H1 (cell line): ENCODE data around the gene CCDC110. TPM values are rescaled to one million over a fixed set of nuclear protein-coding genes. Genes with fewer than 3 reads are reported as not detected.

ENCODE experiments used
- CTCF ChIA-PET: fragments of 300-600 bp; sonication (Branson Sonifier 250); formaldehyde crosslinking; loops from one replicate; lab custom pipeline; 2021; ENCODE audit not compliant: partially characterized antibody; lab: Charles Lee
- POLR2A ChIA-PET: fragments of 300-600 bp; sonication (Branson Sonifier 250); formaldehyde crosslinking; loops from one replicate; lab custom pipeline; 2021; ENCODE audit warnings: inconsistent platforms; ENCODE audit not compliant: partially characterized antibody; lab: Charles Lee
- DNase-seq, 2 experiments: peaks; one replicate each; pipeline versions ENCODE4 v3.0.0 to v3.0.0-alpha.2; 2010 to 2022; ENCODE audit warnings: low spot score in 2 of 2, low read depth in 1 of 2, mixed read lengths in 1 of 2
- FAIRE-seq: peaks from 2 replicates; lab custom pipeline; 2011; peaks lifted over from hg19 to GRCh38; lab: Jason Lieb, UNC
- H2AFZ ChIP-seq: 2 replicates; pipeline ENCODE4 v1.8.1; 2012; ENCODE audit warnings: low read length, inconsistent platforms
- H2AK5ac ChIP-seq: 2 replicates; pipeline ENCODE4 v1.6.1; 2013; ENCODE audit warnings: low read depth, low read length
- H2BK120ac ChIP-seq: replicated peaks from 2 replicates; pipeline ENCODE3; 2013; ENCODE audit warnings: low read depth, low read length, inconsistent platforms
- H2BK12ac ChIP-seq: 2 replicates; pipeline ENCODE4 v1.6.1; 2013; ENCODE audit warnings: low read depth, low read length
- H2BK15ac ChIP-seq: 2 replicates; pipeline ENCODE4 v1.6.1; 2013; ENCODE audit warnings: low read length
- H2BK20ac ChIP-seq: 2 replicates; pipeline ENCODE4 v1.6.1; 2013; ENCODE audit warnings: low read length
- H2BK5ac ChIP-seq: 2 replicates; pipeline ENCODE4 v1.6.1; 2013; ENCODE audit warnings: low read depth, low read length
- H3K14ac ChIP-seq: 2 replicates; pipeline ENCODE4 v1.6.1; 2013; ENCODE audit warnings: inconsistent platforms; ENCODE audit not compliant: insufficient read length
- H3K18ac ChIP-seq: 2 replicates; pipeline ENCODE4 v1.6.1; 2013; ENCODE audit warnings: low read length; ENCODE audit errors: extremely low read depth
- H3K23ac ChIP-seq: 2 replicates; pipeline ENCODE4 v1.6.1; 2013; ENCODE audit warnings: inconsistent platforms; ENCODE audit not compliant: insufficient read length
- H3K23me2 ChIP-seq: 2 replicates; pipeline ENCODE4 v1.6.1; 2013; ENCODE audit warnings: low read depth, low read length
- H3K27ac ChIP-seq: 2 replicates; pipeline ENCODE4 v1.6.1; 2011; ENCODE audit warnings: low read depth, low read length, inconsistent platforms
- H3K27me3 ChIP-seq, 4 experiments: replicated peaks in 1 of 4; 1 replicate in 1 of 4; 2 replicates in 3 of 4; pipeline versions ENCODE4 v1.6.1 to v1.8.1; 2011 to 2013; ENCODE audit warnings: low read length in 3 of 4, mild to moderate bottlenecking in 3 of 4, inconsistent platforms in 2 of 4, mixed read lengths in 2 of 4, moderate library complexity in 1 of 4; ENCODE audit not compliant: control insufficient read depth in 3 of 4, insufficient read depth in 3 of 4; ENCODE audit errors: extremely low read depth in 1 of 4
- H3K36me3 ChIP-seq, 4 experiments: 2 replicates each; pipeline versions ENCODE4 v1.6.1 to v1.8.1; 2011 to 2013; ENCODE audit warnings: mild to moderate bottlenecking in 4 of 4, low read length in 3 of 4, moderate library complexity in 2 of 4, control low read depth in 1 of 4, inconsistent platforms in 1 of 4; ENCODE audit not compliant: insufficient read depth in 4 of 4, control insufficient read depth in 2 of 4
- H3K4ac ChIP-seq: replicated peaks from 2 replicates; pipeline ENCODE3; 2013; ENCODE audit warnings: low read length, low read depth, mixed read lengths, inconsistent platforms; ENCODE audit not compliant: insufficient read length
- H3K4me1 ChIP-seq, 4 experiments: replicated peaks in 1 of 4; 1 replicate in 1 of 4; 2 replicates in 3 of 4; pipeline versions ENCODE4 v1.6.1 to v1.8.1; 2011 to 2013; ENCODE audit warnings: low read length in 3 of 4, inconsistent platforms in 2 of 4, mixed read lengths in 1 of 4; ENCODE audit not compliant: insufficient read depth in 4 of 4, control insufficient read depth in 3 of 4
- H3K4me2 ChIP-seq, 2 experiments: 2 replicates each; pipeline versions ENCODE4 v1.6.1 to v1.8.1; 2011 to 2013; ENCODE audit warnings: low read depth in 2 of 2, low read length in 2 of 2, control low read depth in 1 of 2, inconsistent platforms in 1 of 2, mild to moderate bottlenecking in 1 of 2; ENCODE audit not compliant: insufficient read depth in 1 of 2
- H3K4me3 ChIP-seq, 4 experiments: fragments of 200-600, 300-600 bp in 1 of 4; sonication (generic), shearing (Covaris generic), sonication (Bioruptor Twin) in 1 of 4; 2 replicates each; pipeline versions ENCODE4 v1.5.1 to v1.8.1; 2011 to 2016; ENCODE audit warnings: low read length in 4 of 4, low read depth in 3 of 4, control low read depth in 2 of 4, inconsistent platforms in 2 of 4, mild to moderate bottlenecking in 2 of 4, mixed read lengths in 1 of 4, moderate library complexity in 1 of 4; ENCODE audit not compliant: insufficient read depth in 2 of 4; ENCODE audit errors: extremely low read depth in 1 of 4
- H3K56ac ChIP-seq: replicated peaks from 2 replicates; pipeline ENCODE3; 2013; ENCODE audit warnings: low read depth, mild to moderate bottlenecking, mixed read lengths, low read length, inconsistent platforms; ENCODE audit not compliant: insufficient read length
- H3K79me1 ChIP-seq: 2 replicates; pipeline ENCODE4 v1.6.1; 2013; ENCODE audit warnings: low read depth, low read length, control low read depth
- H3K79me2 ChIP-seq, 2 experiments: 2 replicates each; pipeline versions ENCODE4 v1.6.1 to v1.8.1; 2012 to 2013; ENCODE audit warnings: low read length in 2 of 2, mild to moderate bottlenecking in 2 of 2, inconsistent platforms in 1 of 2; ENCODE audit not compliant: insufficient read depth in 2 of 2, control insufficient read depth in 1 of 2
- H3K9ac ChIP-seq, 4 experiments: replicated peaks in 1 of 4; 1 replicate in 1 of 4; 2 replicates in 3 of 4; pipeline versions ENCODE4 v1.6.1 to v1.8.1; 2011 to 2013; ENCODE audit warnings: low read depth in 3 of 4, low read length in 3 of 4, control low read depth in 2 of 4, mild to moderate bottlenecking in 2 of 4, moderate library complexity in 2 of 4, inconsistent platforms in 1 of 4; ENCODE audit errors: extremely low read depth in 1 of 4
- H3K9me3 ChIP-seq, 2 experiments: 2 replicates each; pipeline versions ENCODE4 v1.6.1 to v1.8.1; 2012 to 2013; ENCODE audit warnings: mild to moderate bottlenecking in 2 of 2, moderate library complexity in 2 of 2, control low read depth in 1 of 2, inconsistent platforms in 1 of 2, low read depth in 1 of 2, low read length in 1 of 2, mixed read lengths in 1 of 2; ENCODE audit not compliant: insufficient read depth in 2 of 2
- H4K20me1 ChIP-seq, 2 experiments: replicated peaks in 1 of 2; 2 replicates each; pipeline versions ENCODE3 to v1.8.1; 2011 to 2013; ENCODE audit warnings: inconsistent platforms in 2 of 2, low read length in 2 of 2, mild to moderate bottlenecking in 1 of 2; ENCODE audit not compliant: insufficient read depth in 2 of 2, control insufficient read depth in 1 of 2
- H4K5ac ChIP-seq: 2 replicates; pipeline ENCODE4 v1.6.1; 2013; ENCODE audit warnings: low read length, low read depth, mixed read lengths, inconsistent platforms; ENCODE audit not compliant: insufficient read length
- H4K8ac ChIP-seq: 2 replicates; pipeline ENCODE4 v1.8.0; 2013; ENCODE audit warnings: mild to moderate bottlenecking, moderate library complexity, low read length, inconsistent platforms; ENCODE audit not compliant: insufficient read depth; ENCODE audit errors: extremely low read depth
- H4K91ac ChIP-seq: replicated peaks from 2 replicates; pipeline ENCODE3; 2013; ENCODE audit warnings: low read length, mixed read lengths, inconsistent platforms; ENCODE audit not compliant: insufficient read length
- CHD2 ChIP-seq: IDR thresholded peaks from 2 replicates; pipeline ENCODE4 v1.6.1; 2012; ENCODE audit warnings: low read length, improper control_type of control experiment
- GABPA ChIP-seq: IDR thresholded peaks from 2 replicates; pipeline ENCODE4 v1.6.1; 2011; ENCODE audit warnings: mild to moderate bottlenecking, low read length, moderate library complexity, borderline replicate concordance; ENCODE audit not compliant: insufficient read depth
- GTF2F1 ChIP-seq: IDR thresholded peaks from 2 replicates; pipeline ENCODE4 v1.6.1; 2012; ENCODE audit warnings: low read depth, low read length, improper control_type of control experiment, borderline replicate concordance
- HDAC2 ChIP-seq, 2 experiments: fragments of 300-600 bp in 1 of 2; sonication (generic) in 1 of 2; IDR thresholded peaks; 2 replicates each; pipeline ENCODE4 v1.6.1; 2011 to 2012; ENCODE audit warnings: low read depth in 2 of 2, low read length in 2 of 2, mild to moderate bottlenecking in 2 of 2, moderate library complexity in 2 of 2, borderline replicate concordance in 1 of 2, inconsistent platforms in 1 of 2
- JUN ChIP-seq: IDR thresholded peaks from 2 replicates; pipeline ENCODE4 v1.6.1; 2011; ENCODE audit warnings: low read depth, mild to moderate bottlenecking, improper control_type of control experiment, low read length
- POLR2AphosphoS5 ChIP-seq: IDR thresholded peaks from 2 replicates; pipeline ENCODE4 v1.6.1; 2011; ENCODE audit warnings: low read depth, low read length
- RAD21 ChIP-seq, 2 experiments: IDR thresholded peaks in 1 of 2; conservative IDR thresholded peaks in 1 of 2; 2 replicates each; pipeline ENCODE4 v1.6.1; 2011; ENCODE audit warnings: low read depth in 2 of 2, low read length in 2 of 2, improper control_type of control experiment in 1 of 2, inconsistent platforms in 1 of 2, mild to moderate bottlenecking in 1 of 2, moderate library complexity in 1 of 2
- RBBP5 ChIP-seq: IDR thresholded peaks from 2 replicates; pipeline ENCODE4 v1.7.1; 2012; ENCODE audit warnings: low read depth, mild to moderate bottlenecking, inconsistent platforms, low read length, moderate library complexity, borderline replicate concordance
- SIN3A ChIP-seq, 2 experiments: IDR thresholded peaks in 1 of 2; conservative IDR thresholded peaks in 1 of 2; 2 replicates each; pipeline ENCODE4 v1.6.1; 2011 to 2012; ENCODE audit warnings: low read length in 2 of 2, improper control_type of control experiment in 1 of 2, low read depth in 1 of 2, mild to moderate bottlenecking in 1 of 2
- SP1 ChIP-seq: IDR thresholded peaks from 2 replicates; pipeline ENCODE4 v1.6.1; 2011; ENCODE audit warnings: low read depth, low read length
- TAF7 ChIP-seq: optimal IDR thresholded peaks from 2 replicates; pipeline ENCODE3; 2011; ENCODE audit warnings: low read depth, mild to moderate bottlenecking, inconsistent platforms, low read length, moderate library complexity, borderline replicate concordance
- TCF12 ChIP-seq: IDR thresholded peaks from 2 replicates; pipeline ENCODE4 v1.6.1; 2011; ENCODE audit warnings: low read depth, mild to moderate bottlenecking, low read length
- TEAD4 ChIP-seq: IDR thresholded peaks from 2 replicates; pipeline ENCODE4 v1.6.1; 2012; ENCODE audit warnings: low read depth, low read length, inconsistent platforms, mixed read lengths
- polyA plus RNA-seq, 7 experiments: library from polyadenylated mRNA; depleted of rRNA in 3 of 7; stranded (reverse) in 5 of 7; unstranded in 2 of 7; fragments of >200 nt in 5 of 7; fragments of 200-250 nt in 2 of 7; gene quantifications; 1 replicate in 5 of 7; 2 replicates in 1 of 7; 4 replicates in 1 of 7; pipeline versions ENCODE4 v1.2.1 to v1.2.3, GENCODE V29; 2011 to 2013; ENCODE audit warnings: missing spikeins in 2 of 7, mixed read lengths in 2 of 7
- total RNA-seq: library from RNA; stranded (reverse); fragmentation: NEBNext Ultra II Directional; extraction: Animal tissue kit (Norgen Biotek cat#: 25700); gene quantifications from 2 replicates; pipeline ENCODE4 v1.2.1, GENCODE V29; 2021

Gene CCDC110
- total and polyA plus RNA-seq, 2 of the 8 experiments (the other 6 are each of a cell fraction or from before 2014, with no cell fraction given) = 0.33 to 3.1 TPM

DNA sequence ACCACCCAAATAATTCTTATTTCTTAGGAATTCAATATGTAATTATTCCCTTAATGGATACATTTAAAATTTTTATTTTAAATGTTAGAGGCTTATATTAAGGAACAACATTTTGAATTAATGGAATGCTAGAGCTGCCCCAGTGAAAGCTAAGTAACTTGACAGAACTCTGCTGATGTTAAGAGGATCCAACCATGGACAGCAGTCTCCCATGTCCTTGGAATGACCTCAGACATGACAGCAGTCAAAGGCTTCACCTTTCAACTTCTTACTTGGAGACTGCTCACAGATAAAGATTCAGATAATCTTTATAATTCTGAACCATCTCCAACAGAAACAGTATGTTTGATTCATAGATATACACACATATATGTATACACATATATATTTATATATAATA, 46.5 kb upstream of the CCDC110 start:
- Histone ChIP-seq H3K4me3 (no peak overlapping the region), H3K79me2 (no peaks in the 10 kb centered on the region), H3K18ac (no peak overlapping the region), H3K56ac (no peak overlapping the region), H2AK5ac (no peak overlapping the region), H4K20me1 (no peaks in the 10 kb centered on the region), H3K79me1 (no peaks in the 10 kb centered on the region), H2BK20ac (no peak overlapping the region), H3K14ac (no peak overlapping the region), H2BK120ac (no peak overlapping the region), H3K9ac (no peak overlapping the region), H3K4me2 (no peak overlapping the region), H3K27ac (no peak overlapping the region), H3K23me2 (no peaks in the 10 kb centered on the region), H3K36me3 (no peaks in the 10 kb centered on the region; a peak in 1 of 8 replicates), H3K9me3 (no peaks in the 10 kb centered on the region), H3K27me3 (no peaks in the 10 kb centered on the region), H2BK15ac (no peak overlapping the region), H2AFZ (no peak overlapping the region), H4K91ac (no peak overlapping the region), H3K4me1 (no peaks in the 10 kb centered on the region), H2BK5ac (no peak overlapping the region), H4K5ac (no peak overlapping the region), H3K23ac (no peak overlapping the region), H2BK12ac (no peak overlapping the region), H4K8ac (no peak overlapping the region), H3K4ac (no peak overlapping the region)
- DNase-seq (no peak), FAIRE-seq (no peak)
- POLR2A ChIA-PET = interaction anchor here (1.4 kb wide), 1 partner anchor 10 kb away, joined by 5 read pairs; no protein-coding TSS in a partner anchor
- TF ChIP-seq GABPA = no peak
- no peak for TF ChIP-seq CHD2
- TF ChIP-seq GTF2F1 = no peak
- no peak for TF ChIP-seq TEAD4
- no peak for TF ChIP-seq RBBP5
- TF ChIP-seq TAF7 = no peak
- no peak for TF ChIP-seq POLR2AphosphoS5
- no peak for TF ChIP-seq RAD21 (IDR thresholded peaks at IDR 0.05 in 1 of 2, conservative IDR thresholded peaks at IDR 0.05 in 1 of 2; ENCODE audit: low read depth in 2 of 2, low read length in 2 of 2)
- TF ChIP-seq SP1 = no peak
- TF ChIP-seq HDAC2 (IDR thresholded peaks at IDR 0.05; ENCODE audit: borderline replicate concordance in 1 of 2, low read depth in 2 of 2, low read length in 2 of 2) = no peak
- TF ChIP-seq JUN = no peak
- TF ChIP-seq SIN3A (conservative IDR thresholded peaks at IDR 0.05 in 1 of 2, IDR thresholded peaks at IDR 0.05 in 1 of 2; ENCODE audit: low read depth in 1 of 2, low read length in 2 of 2) = no peak
- no peak for TF ChIP-seq TCF12
- CTCF ChIA-PET = interaction anchor here (0.9 to 2.5 kb wide), 3 partner anchors 10 to 520 kb away, joined by 3 to 5 read pairs (median 4); no protein-coding TSS in a partner anchor
